ENCODE data around the gene CPED1. TPM values are rescaled to one million over a fixed set of nuclear protein-coding genes. Genes with fewer than 3 reads are reported as not detected.
A peak's percentile ranks its signal among the peaks of the same experiment; 100 is the strongest.

CPED1 gene
- total and polyA plus RNA-seq, 4 donors, result 4.7 to 34.1 (median 16.7) TPM

DNA sequence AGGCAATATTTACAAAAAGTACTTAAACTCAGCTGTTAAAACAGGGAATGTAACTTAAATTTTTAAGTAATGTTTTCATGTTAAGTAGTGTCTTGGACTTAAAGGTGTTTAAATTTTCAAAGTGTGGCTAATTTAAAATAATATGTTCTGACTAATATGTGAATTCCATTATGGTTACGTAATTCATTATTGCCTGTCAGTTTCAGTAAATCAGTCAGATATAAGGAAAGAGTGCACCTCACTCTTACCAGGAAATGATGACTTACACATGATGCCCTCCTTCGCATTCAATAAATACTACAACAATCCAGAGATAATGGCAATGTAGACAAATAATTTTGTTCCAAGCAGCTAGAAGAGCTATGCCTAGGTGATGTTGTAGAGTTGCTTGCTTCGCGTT is 271.3 kb downstream of the CPED1 start:
- Histone ChIP-seq H3K36me3 (ENCODE audit: control insufficient read depth, insufficient read depth, low read length) (no peaks in the 10 kb centered on the region), H3K4me3 (ENCODE audit: low read depth, low read length) (no peak overlapping the region), H3K27ac (ENCODE audit: low read depth, low read length) (no peak overlapping the region), H3K9me3 (ENCODE audit: control insufficient read depth, insufficient read depth, low read length) (no peaks in the 10 kb centered on the region), H3K27me3 (ENCODE audit: control insufficient read depth, insufficient read depth, low read length) (no peaks in the 10 kb centered on the region), H3K4me1 (ENCODE audit: control insufficient read depth, insufficient read depth, low read length) (no peaks in the 10 kb centered on the region)
- no CpG with 5 or more reads among the region's 4 CpGs for WGBS (ENCODE audit: insufficient coverage)
- DNase-seq (ENCODE audit: low read depth in 4 of 6, low spot score in 6 of 6), result no peak

DNA sequence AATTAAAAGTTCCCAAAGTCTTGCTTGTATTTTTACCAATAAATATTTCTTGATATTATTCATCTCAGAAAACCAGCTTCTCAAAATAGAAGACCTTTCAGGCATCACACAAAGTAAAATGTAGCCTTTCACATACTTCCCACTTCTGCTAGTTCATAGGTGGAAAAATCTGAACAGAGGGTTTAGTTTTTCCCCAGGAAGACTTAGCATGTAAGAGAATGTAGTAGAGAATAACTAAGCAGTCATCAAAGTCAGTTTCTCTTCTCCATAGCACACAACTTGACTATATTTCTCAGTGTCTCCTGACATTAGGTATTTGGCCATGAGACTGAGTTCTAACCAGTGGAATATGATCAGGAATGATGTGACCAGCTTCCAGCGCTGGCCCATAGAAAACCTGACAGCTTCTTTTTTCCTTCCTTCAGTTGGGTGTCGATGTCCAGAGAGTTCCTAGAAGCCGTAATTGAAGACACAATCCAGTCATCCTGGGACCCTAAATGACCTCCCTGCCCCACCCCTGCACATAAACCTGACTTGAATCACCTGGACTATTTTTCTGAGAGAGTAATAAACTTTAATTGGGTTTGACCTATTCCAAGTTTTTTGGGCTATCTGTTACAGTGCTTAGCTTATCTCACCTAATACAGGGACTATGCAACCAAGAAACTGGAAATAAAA is 272.8 kb downstream of the CPED1 start:
- DNase-seq (ENCODE audit: low read depth in 4 of 6, low spot score in 6 of 6), result no peak
- WGBS (ENCODE audit: insufficient coverage), result no CpG with 5 or more reads among the region's 3 CpGs
- H3K27ac ChIP-seq (ENCODE audit: low read depth, low read length), result no peak overlapping the region

DNA sequence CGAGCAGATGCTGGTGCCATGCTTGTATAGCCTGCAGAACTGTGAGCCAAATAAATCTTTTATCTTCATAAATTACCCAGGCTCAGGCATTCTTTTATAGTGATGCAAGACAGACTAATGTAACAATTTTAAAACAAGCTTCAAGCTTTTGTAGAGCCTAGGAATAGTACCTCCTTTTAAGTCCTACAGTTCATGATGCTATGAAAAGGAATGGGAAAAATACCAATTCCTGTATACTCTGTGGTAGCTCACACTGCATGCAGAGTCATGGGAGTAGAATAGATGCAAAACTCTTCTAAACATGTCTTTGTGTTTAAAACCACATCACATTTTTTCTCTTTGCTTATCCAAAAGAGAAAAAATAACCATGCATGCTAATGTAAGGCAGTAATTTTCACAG is 273.7 kb downstream of the CPED1 start:
- H3K4me1 ChIP-seq (ENCODE audit: control insufficient read depth, insufficient read depth, low read length), result no peaks in the 10 kb centered on the region
- 100% methylated on average over 1 of the region's 1 CpG for WGBS (ENCODE audit: insufficient coverage)
- no peak for DNase-seq (ENCODE audit: low read depth in 4 of 6, low spot score in 6 of 6)
- H3K27ac ChIP-seq (ENCODE audit: low read depth, low read length), result no peak overlapping the region
- no peaks in the 10 kb centered on the region for H3K9me3 ChIP-seq (ENCODE audit: control insufficient read depth, insufficient read depth, low read length)
- H3K4me3 ChIP-seq (ENCODE audit: low read depth, low read length), result no peak overlapping the region
- no peaks in the 10 kb centered on the region for H3K27me3 ChIP-seq (ENCODE audit: control insufficient read depth, insufficient read depth, low read length)
- H3K36me3 ChIP-seq (ENCODE audit: control insufficient read depth, insufficient read depth, low read length), result no peaks in the 10 kb centered on the region

More for the DNA sequence above, 272.8 kb downstream of the CPED1 start:
- H3K36me3 ChIP-seq (ENCODE audit: control insufficient read depth, insufficient read depth, low read length), result no peaks in the 10 kb centered on the region
- no peak overlapping the region for H3K4me3 ChIP-seq (ENCODE audit: low read depth, low read length)
- no peaks in the 10 kb centered on the region for H3K9me3 ChIP-seq (ENCODE audit: control insufficient read depth, insufficient read depth, low read length)
- no peaks in the 10 kb centered on the region for H3K27me3 ChIP-seq (ENCODE audit: control insufficient read depth, insufficient read depth, low read length)
- no peaks in the 10 kb centered on the region for H3K4me1 ChIP-seq (ENCODE audit: control insufficient read depth, insufficient read depth, low read length)

DNA sequence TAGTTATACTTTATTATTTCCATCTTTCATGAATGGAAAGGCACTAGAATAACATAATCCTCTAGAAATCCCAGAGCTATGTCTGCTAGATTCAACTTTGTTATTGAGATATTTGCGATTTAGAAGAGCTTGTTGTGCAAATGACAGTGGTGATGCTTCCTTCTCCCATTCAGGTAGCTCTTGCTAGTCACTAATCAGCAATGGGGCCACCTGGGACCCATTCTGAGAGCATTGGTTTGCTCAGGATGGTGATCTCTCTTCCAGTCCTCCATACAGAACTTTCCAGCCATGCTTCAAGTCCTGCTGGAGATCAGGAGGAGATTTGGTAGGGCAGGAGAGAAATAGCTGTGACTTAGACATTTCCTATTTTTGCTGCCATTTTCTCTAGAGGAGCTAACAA is 274.5 kb downstream of the CPED1 start:
- Histone ChIP-seq H3K9me3 (ENCODE audit: control insufficient read depth, insufficient read depth, low read length) (no peaks in the 10 kb centered on the region), H3K4me1 (ENCODE audit: control insufficient read depth, insufficient read depth, low read length) (no peaks in the 10 kb centered on the region), H3K36me3 (ENCODE audit: control insufficient read depth, insufficient read depth, low read length) (no peaks in the 10 kb centered on the region), H3K27me3 (ENCODE audit: control insufficient read depth, insufficient read depth, low read length) (no peaks in the 10 kb centered on the region), H3K4me3 (ENCODE audit: low read depth, low read length) (no peak overlapping the region), H3K27ac (ENCODE audit: low read depth, low read length) (no peak overlapping the region)
- no peak for DNase-seq (ENCODE audit: low read depth in 4 of 6, low spot score in 6 of 6)
- 100% methylated on average over 1 of the region's 1 CpG for WGBS (ENCODE audit: insufficient coverage)

DNA sequence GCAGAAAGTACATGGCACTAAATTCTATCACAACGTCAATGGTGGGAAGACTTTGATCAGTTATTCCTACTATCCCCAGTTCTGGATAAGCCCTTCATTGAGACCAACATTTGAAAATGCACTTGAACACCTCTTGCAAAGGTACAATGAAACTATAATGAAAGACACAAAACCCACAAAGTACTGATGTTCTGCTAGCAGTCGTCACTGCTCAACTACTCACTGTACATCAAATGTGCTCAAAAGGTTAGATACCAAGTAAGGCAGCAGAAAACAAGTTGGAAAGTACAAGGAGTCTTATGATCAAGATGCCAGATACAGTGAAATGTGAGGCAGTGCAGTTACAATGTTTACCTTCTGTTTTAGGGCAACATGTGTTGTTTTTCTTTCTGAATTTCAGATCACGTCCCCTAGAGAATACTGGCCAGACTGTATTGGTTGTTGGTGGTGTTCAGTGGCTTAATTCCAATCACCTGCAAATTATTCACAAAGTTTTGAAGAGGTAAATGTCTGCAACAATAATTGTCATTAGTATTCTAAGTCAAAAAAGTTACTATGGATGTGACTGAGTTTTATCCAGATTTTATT is 277.9 kb downstream of the CPED1 start:
- H3K36me3 ChIP-seq (ENCODE audit: control insufficient read depth, insufficient read depth, low read length), result no peaks in the 10 kb centered on the region
- no peak overlapping the region for H3K4me3 ChIP-seq (ENCODE audit: low read depth, low read length)
- H3K9me3 ChIP-seq (ENCODE audit: control insufficient read depth, insufficient read depth, low read length), result no peaks in the 10 kb centered on the region
- H3K27me3 ChIP-seq (ENCODE audit: control insufficient read depth, insufficient read depth, low read length), result no peaks in the 10 kb centered on the region
- WGBS (ENCODE audit: insufficient coverage), result no CpG with 5 or more reads among the region's 3 CpGs
- DNase-seq (ENCODE audit: low read depth in 4 of 6, low spot score in 6 of 6), result no peak
- no peak overlapping the region for H3K27ac ChIP-seq (ENCODE audit: low read depth, low read length)
- H3K4me1 ChIP-seq (ENCODE audit: control insufficient read depth, insufficient read depth, low read length), result no peaks in the 10 kb centered on the region

DNA sequence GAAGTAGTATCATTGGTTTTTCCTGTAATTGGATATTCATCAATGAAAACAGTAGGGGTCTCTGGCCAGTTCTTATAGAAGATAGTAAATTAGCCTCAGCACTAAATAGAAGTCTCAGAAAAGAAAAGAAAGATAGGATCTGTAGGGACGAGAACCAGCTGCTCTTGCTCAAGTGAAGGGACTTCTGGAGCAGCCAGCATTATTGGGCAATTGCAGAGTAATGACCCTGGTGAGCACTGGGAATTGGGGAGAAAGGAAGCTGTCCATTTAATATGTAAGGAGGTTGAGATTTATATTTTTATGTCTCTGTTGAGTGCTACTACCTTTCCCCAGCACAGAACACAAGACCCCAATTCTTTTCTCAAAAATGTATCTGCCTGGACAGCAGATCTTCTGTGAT is 279.1 kb downstream of the CPED1 start:
- no peak for DNase-seq (ENCODE audit: low read depth in 4 of 6, low spot score in 6 of 6)
- Histone ChIP-seq H3K27ac (ENCODE audit: low read depth, low read length) (no peak overlapping the region), H3K36me3 (ENCODE audit: control insufficient read depth, insufficient read depth, low read length) (no peaks in the 10 kb centered on the region), H3K4me1 (ENCODE audit: control insufficient read depth, insufficient read depth, low read length) (no peaks in the 10 kb centered on the region), H3K9me3 (ENCODE audit: control insufficient read depth, insufficient read depth, low read length) (no peaks in the 10 kb centered on the region), H3K27me3 (ENCODE audit: control insufficient read depth, insufficient read depth, low read length) (no peaks in the 10 kb centered on the region), H3K4me3 (ENCODE audit: low read depth, low read length) (no peak overlapping the region)
- WGBS (ENCODE audit: insufficient coverage), result 53% methylated on average over 1 of the region's 1 CpG

DNA sequence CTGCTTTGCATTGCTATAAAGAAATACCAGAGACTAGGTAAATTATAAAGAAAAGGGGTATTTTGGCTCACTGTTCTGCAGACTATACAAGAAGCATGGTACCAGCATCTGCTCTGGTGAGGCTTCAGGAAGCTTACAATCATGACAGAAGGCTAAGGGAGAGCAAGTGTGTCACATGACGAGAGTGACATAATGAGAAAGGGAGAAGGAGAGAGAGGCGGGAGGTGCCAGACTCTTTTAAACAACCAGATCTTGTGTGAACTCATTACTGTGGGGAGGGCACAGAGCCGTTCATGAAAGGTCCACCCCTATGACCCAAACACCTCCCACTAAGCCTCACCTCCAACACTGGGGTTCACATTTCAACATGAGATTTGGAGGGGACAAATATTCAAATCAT is 281.3 kb downstream of the CPED1 start:
- H3K27me3 ChIP-seq (ENCODE audit: control insufficient read depth, insufficient read depth, low read length), result no peaks in the 10 kb centered on the region
- no peaks in the 10 kb centered on the region for H3K9me3 ChIP-seq (ENCODE audit: control insufficient read depth, insufficient read depth, low read length)
- DNase-seq (ENCODE audit: low read depth in 4 of 6, low spot score in 6 of 6), result no peak
- H3K4me1 ChIP-seq (ENCODE audit: control insufficient read depth, insufficient read depth, low read length), result no peaks in the 10 kb centered on the region
- no peak overlapping the region for H3K27ac ChIP-seq (ENCODE audit: low read depth, low read length)
- WGBS (ENCODE audit: insufficient coverage), result no CpG with 5 or more reads among the region's 3 CpGs
- H3K36me3 ChIP-seq (ENCODE audit: control insufficient read depth, insufficient read depth, low read length), result no peaks in the 10 kb centered on the region
- no peak overlapping the region for H3K4me3 ChIP-seq (ENCODE audit: low read depth, low read length)

DNA sequence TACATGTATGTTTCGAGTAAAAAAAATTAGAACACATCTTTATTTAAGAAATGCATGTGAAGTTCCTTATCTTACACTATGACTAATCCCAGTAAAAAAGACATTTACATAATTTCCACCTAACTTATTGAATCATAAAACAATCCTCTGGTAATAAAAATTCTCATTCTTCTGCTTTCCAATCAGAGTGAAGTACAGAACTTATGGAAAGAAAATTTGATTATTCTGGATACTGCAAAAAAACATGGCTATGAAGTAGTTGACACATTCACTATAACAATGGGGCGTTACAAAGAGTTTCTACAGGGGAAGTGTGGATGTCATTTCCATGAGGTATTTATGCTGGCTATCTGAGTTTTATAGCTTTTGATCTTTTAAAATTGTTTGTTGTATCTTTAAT is 282.6 kb downstream of the CPED1 start:
- no peak overlapping the region for H3K27ac ChIP-seq (ENCODE audit: low read depth, low read length)
- H3K9me3 ChIP-seq (ENCODE audit: control insufficient read depth, insufficient read depth, low read length), result no peaks in the 10 kb centered on the region
- H3K4me3 ChIP-seq (ENCODE audit: low read depth, low read length), result no peak overlapping the region
- DNase-seq (ENCODE audit: low read depth in 4 of 6, low spot score in 6 of 6), result no peak
- H3K27me3 ChIP-seq (ENCODE audit: control insufficient read depth, insufficient read depth, low read length), result no peaks in the 10 kb centered on the region
- no CpG with 5 or more reads among the region's 2 CpGs for WGBS (ENCODE audit: insufficient coverage)
- H3K4me1 ChIP-seq (ENCODE audit: control insufficient read depth, insufficient read depth, low read length), result no peaks in the 10 kb centered on the region
- H3K36me3 ChIP-seq (ENCODE audit: control insufficient read depth, insufficient read depth, low read length), result no peaks in the 10 kb centered on the region

DNA sequence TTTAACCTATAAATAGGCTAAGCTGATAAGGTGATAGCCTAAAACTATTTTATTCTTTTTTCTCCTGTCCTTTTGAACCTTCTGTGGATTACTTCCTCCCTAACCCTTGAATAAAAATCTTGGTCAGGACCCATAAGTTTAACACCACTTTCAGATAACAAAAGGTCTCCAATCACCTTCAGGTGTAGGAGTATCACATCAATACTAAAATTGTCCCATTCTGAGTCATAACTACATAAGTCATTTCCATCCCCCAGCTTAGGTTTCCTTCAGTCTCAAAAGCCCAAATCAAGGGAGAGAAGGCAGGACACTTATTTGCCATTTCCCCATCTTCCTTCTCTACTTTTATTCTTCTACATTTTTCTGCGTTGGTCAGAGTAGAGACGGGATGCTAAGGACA is 283.4 kb downstream of the CPED1 start:
- Histone ChIP-seq H3K9me3 (ENCODE audit: control insufficient read depth, insufficient read depth, low read length) (no peaks in the 10 kb centered on the region), H3K4me1 (ENCODE audit: control insufficient read depth, insufficient read depth, low read length) (no peaks in the 10 kb centered on the region), H3K36me3 (ENCODE audit: control insufficient read depth, insufficient read depth, low read length) (no peaks in the 10 kb centered on the region), H3K4me3 (ENCODE audit: low read depth, low read length) (no peak overlapping the region), H3K27ac (ENCODE audit: low read depth, low read length) (no peak overlapping the region), H3K27me3 (ENCODE audit: control insufficient read depth, insufficient read depth, low read length) (no peaks in the 10 kb centered on the region)
- no CpG with 5 or more reads among the region's 2 CpGs for WGBS (ENCODE audit: insufficient coverage)
- DNase-seq (ENCODE audit: low read depth in 4 of 6, low spot score in 6 of 6), result no peak

DNA sequence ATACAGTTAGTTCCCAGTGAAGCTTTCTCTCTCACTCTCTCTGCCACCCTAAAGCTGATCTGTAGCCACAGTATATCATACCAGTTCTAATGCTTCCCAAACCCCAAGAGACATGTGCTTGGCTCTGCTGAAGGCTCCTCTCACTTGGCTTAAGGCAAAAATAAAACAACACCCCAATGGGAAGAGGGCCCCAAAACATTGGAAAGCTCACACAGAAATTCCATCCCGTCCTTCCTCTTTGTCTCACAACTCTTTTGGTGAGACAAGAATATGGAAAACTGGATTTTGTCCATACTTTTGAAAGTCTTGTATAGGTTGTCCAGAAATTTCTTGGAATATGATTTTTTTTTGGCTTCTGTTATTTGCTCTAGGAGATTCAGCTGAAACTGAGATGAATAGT is 284.2 kb downstream of the CPED1 start:
- no peak overlapping the region for H3K4me3 ChIP-seq (ENCODE audit: low read depth, low read length)
- no peaks in the 10 kb centered on the region for H3K4me1 ChIP-seq (ENCODE audit: control insufficient read depth, insufficient read depth, low read length)
- no peaks in the 10 kb centered on the region for H3K36me3 ChIP-seq (ENCODE audit: control insufficient read depth, insufficient read depth, low read length)
- no peak overlapping the region for H3K27ac ChIP-seq (ENCODE audit: low read depth, low read length)
- no CpG with 5 or more reads among the region's 1 CpG for WGBS (ENCODE audit: insufficient coverage)
- no peaks in the 10 kb centered on the region for H3K9me3 ChIP-seq (ENCODE audit: control insufficient read depth, insufficient read depth, low read length)
- no peaks in the 10 kb centered on the region for H3K27me3 ChIP-seq (ENCODE audit: control insufficient read depth, insufficient read depth, low read length)
- DNase-seq (ENCODE audit: low read depth in 4 of 6, low spot score in 6 of 6), result peak in 1 of 6 donors; percentile 16
